CD4-positive, alpha-beta T cell treated with Interleukin-12 subunit alpha and Interleukin-12 subunit beta, for 1 hour (primary cell): ENCODE data around the gene PTGES2.
"Not testable (repeated sequence)": the region's sequence is repeated elsewhere in the genome, so short reads cannot be mapped to it uniquely, and the experiment has no call there.

ENCODE experiments used
- DNase-seq: peaks from one replicate; pipeline ENCODE4 v3.0.0-alpha.2; 2020

Gene PTGES2

DNA sequence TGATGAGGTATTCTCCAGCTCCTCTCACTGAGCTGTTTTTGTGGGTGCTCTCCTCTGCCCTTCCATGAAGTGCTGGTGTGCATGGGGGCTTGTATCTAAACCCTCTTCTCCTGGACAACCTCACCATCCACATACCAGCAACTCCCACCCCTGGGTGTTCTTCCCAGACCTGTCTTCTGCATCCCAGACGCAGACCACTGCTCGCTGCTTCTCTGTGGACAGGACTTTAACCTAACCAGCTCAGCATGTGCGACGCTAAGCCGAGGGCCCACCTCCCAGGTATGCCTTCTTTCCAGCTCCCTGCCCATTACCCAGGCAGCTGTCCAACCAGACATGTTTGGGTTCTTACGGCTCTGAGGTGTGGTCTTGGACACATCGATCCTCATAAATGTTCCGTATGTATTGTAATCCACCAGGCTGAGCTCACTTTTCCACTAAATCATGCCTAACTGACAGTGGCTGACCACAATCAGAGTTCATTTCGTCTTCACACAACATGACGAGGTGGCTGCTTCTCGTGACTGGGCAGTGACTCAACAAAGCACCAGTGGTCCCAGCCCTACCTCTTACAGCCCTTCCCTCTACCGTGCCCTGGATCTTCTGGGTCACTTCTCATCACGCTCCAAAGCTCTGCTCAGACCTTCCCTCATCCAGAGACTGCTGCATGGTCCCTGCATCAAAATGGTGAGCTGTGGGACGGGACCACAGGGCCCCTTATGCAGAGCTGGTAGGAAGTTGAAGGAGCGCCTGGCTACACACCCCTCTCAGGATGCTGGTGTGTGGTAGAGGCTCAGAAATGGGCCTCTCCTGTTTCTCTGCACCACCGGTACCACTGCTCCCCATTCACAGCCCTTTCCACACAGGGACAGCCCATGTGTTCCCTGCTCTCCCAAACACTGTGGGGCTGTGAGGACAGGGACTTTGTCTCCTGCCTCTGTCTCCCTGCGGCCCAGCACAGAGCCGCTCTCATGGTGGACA lies 9.6 kb upstream of the PTGES2 start:
- no peak for DNase-seq

DNA sequence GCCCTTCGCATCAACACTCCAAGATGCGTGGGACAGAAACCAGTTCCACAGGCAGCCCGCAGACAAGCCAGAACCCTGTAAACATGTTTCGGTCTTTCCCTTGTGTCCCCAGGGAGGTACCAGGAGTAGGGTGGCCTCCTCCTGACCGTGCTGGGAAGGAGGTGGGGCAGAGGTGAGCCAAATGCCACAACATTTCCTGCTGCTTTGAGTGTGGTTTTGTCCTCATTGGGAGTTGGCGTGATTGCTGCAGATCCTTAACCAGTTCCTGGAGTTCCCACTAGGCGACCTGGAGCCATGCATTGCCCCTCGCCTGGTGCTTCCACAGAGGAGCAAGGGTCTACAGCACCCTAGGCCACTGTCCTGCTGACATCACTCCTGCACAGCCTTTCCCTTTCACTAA lies 8.0 kb upstream of the PTGES2 start:
- not testable (repeated sequence) for DNase-seq

DNA sequence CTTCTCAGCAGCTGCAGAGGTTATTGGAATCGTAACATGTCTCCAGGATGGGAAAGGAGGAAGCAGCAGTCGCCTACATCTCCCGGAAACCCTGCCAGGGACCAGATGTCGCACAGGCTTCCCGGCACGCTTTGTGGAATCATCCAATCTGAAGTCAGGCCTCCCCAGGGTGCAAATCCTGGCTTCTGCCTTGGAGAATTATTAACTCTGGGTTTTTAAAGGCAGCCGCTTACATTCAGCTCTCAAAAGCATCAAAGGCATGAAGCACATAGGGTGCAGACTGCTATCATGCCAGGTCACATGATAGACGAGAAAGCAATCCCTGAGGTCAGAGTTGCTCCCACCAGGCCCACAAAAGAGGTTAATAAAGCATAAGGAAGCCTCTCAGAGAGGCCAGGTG lies 4.6 kb upstream of the PTGES2 start:
- DNase-seq: not testable (repeated sequence)

DNA sequence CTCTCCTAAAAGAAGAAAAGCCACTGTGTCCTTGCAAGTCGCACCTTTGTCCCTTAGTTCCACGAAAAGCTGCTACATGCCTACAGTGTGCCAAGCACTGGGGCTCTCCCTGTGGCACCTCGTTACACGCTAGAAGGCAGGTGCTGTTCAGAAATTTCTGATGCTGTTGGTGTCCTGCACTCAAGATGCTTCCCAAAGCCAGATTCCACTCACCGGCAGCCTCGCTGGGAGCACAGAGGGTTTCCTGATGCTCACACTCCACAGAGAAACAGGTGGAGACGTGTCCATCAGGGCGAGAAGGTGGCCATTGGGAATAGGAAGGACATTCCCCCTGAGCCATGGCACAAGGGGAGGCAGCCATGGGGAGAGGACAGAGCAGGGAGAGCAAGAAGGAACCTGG lies 3.8 kb upstream of the PTGES2 start:
- not testable (repeated sequence) for DNase-seq

DNA sequence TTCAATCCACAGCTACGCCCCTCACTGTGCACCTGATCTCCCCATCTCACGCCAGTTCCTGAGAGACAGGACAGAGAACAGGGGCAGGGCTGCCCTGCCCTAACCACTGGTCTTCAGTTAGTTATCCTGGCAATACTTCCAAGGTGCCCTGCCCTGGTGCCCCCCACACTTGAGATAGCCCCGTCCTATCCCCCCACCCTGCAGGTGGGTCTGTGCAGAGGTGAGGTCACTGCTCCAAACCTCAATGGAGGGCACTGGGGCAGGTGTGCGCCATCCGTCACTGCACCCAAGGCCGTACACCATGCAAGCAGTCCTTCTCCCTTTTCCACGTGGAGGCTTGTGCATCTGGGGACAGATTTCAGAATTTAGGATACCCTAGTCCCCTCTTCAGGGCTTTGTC lies 3.1 kb upstream of the PTGES2 start:
- not testable (repeated sequence) for DNase-seq

DNA sequence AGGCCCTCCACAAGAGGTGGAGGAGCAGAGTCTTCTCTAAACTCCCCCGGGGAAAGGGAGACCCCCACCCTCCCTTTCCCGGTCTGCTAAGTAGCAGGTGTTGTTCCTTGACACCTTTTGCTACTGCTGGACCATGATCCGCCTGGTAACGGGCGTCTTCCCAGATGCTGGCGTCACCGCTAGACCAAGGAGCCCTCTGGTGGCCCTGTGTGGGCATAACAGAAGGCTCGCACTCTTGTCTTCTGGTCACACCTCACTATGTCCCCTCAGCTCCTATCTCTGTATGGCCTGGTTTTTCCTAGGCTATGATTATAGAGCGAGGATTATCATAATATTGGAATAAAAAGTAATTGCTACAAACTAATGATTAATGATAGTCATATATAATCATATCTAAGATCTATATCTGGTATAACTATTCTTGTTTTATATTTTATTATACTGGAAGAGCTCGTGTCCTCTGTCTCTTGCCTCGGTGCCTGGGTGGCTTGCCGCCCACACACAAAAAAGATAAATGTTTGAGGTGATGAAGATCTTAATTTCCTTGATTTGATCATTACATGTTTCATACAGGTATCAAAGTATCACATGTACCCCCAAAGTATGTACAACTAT lies 2.6 kb upstream of the PTGES2 start:
- DNase-seq: peak; percentile 65

DNA sequence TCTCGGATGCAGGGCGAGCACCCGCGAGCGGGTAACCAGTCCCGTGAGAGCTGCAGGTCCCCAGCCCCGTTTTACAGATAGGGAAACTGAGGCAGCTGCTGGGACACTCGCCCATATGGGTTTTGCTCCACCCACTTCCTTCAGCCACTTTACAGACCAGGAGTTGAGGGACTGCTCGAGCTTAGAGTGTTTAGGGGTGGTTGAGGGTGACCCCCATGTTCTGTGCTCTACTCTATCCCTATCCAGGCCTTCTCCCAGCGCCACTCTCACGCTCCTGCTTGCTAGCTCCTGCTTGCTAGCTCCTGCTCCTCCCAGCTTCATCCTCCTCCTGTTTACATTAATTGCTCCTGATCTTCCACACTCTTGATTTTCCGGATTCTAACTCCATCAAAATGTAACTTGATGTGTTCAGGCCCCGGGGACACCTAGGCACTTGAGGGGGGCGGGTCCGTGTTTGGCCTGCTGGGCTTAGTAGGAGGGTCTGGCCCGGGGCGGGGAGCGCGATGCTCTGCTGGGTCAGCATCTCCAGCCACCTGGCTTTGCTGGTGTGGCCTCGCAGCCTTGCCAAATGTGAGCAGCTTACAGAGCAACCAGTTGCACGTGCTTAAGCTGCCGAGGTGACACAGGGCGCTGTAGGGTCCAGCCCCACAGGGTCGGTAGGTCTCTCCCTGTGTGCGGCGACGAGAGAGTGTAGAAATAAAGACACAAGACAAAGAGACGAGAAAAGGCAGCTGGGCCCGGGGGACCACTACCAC lies 1.5 kb upstream of the PTGES2 start:
- DNase-seq: no peak

DNA sequence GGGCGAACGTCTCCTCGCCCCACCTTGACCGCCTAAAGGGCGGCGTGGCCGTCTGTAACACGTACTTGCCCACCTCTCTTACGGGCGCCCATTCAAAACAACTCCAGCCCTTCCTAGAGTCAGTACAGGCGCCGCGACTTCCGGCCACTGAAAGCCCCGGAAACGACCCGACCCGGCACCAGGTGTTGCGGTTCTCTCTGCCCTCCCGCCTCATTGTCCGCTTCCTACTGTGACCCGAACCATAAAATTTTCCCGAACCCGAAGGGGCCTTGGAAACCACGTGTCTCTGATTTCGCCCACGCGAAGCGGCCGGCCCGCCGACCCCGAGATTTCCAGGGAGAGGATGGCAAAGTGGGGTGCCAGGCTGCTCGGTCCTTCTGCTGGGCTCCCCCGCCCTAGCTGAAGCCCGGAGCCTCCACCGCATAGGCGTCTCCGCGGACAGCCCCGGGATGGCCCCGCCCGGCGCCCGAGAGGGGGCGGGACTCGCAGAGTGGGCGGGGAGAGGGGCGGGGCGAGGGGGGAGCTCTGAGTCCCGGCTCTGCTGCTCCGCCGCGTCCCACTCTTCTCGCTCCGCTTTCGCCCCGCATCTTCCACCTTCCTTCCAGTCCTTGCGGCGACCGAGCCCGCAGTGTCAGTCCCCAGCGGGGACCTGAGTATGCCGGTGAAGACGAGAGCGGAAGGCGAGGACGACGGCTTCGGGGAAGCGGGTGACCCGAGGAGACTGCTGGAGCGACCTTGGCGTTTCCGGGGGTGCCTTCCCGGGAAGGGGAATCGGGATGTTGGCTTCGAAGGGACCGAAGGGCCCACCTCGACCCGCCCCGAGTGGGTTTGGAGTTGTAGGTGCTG lies 684 bp upstream of the PTGES2 start:
- DNase-seq: peak; percentile 91

DNA sequence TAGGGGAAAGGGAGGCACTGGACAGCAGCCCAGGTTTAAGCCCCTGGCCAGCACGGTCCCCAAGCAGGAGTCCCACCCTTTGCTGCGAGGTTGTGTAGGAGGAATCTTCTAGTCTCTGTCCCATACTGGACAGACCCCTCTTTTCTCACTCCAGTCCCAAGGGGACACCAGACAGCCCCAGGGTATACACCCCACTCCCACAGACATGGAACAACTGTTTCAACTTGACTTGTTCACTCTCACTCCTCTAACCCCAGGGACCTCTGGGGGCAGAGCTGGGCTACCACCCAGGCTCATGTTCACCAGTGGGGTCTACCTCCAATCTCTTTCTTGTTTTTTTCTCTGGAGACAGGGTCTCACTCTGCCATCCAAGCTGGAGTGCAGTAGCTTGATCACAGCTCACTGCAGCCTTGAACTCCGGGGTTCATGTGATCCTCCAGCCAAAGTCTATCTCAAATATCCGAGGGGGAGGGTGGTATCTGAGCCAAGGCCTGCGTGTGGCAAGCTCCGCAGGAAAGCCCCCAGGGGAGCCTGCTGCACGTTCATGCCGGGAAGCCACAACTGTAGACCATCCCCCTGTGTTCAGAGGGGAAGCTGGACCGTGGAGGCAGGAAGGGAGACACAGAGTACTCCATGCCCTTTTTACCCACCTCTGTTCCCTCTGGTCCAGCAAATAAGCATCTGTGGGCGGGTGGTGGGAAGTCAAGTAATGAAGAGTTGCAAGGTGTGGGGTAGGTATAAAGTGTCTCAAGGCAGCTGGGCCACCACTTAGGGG lies 1.8 kb downstream of the PTGES2 start:
- no peak for DNase-seq

DNA sequence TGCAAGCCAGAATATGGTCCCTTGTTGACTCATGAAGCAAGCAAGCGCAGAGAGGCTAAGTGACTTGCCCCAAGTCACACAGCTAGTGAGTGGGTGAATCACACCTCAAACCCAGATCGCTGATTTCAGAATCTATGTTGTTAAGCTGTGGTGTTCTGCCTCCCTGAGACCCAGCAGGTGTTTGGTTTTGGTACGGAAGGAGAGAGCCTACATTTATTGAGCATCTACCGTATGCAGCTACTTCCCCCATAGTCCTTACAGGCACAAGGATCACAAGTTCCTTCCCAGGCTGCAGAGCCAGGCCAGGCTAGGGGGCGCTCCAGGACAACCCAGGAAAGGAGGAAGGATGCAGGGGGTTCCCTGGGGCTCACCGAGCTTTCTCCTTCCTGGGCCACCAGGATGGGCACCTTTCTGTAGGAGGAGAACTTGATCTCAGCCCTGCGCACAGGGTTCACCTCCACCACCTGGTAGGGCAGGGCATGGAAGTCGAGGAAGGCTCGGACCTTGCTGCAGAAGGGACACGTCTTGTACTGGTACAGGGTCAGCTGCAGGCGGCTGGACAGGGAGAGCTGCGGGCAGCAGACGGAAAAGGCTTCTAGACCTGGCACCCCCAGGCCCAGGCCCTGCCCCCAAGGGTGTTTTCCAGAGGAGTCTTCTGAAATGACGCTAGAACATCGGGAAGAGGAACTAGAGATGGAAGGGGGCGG lies 2.5 kb downstream of the PTGES2 start:
- DNase-seq: peak; percentile 50

DNA sequence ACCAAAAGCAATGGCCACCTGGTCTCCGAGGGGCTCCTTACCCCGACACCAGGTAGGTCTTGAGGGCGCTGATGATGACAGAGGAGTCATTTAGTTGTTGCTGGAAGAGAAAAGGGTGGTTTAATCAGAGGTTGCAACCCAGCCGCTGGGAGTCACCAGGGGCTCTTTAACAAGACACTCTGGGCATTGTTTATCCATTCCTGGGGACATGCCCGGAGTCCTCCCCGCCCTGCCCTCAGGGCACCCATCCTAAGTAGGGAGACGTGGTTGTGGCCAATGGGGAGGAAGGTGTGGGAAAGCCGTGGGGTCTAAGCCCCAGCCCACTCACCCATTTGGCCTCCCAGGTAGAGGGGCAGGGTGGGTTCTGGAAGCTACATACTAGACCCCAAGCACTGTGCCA lies 3.1 kb downstream of the PTGES2 start:
- no peak for DNase-seq

DNA sequence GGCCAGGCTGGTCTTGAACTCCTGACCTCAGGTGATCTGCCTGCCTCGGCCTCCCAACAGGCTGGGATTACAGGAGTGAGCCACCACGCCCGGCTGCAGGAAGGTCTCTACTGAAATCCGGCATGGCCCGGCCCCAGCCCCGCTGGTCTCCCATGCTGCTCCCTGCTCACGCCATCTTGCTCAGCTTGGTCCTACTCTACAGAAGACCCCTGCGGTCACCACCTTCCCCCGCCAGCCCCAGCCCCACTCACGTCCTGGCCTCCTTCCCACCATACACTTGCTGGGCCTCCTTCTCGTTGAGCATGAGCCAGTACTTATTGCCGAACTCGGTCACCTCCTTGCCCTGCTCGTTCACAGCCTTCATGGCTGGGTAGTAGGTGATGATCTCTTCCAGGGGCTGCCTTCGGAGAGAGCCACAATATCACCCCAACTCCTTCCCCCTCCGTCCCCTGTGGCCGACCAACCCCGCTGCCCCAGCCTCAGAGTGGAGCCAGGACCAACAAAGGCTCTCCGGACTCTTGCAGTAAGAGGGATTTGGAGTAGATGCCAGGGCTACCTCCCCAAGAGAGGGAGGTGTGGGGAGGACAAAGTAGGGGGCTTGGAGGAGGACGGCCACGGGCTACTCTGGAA lies 4.0 kb downstream of the PTGES2 start:
- DNase-seq: no peak

DNA sequence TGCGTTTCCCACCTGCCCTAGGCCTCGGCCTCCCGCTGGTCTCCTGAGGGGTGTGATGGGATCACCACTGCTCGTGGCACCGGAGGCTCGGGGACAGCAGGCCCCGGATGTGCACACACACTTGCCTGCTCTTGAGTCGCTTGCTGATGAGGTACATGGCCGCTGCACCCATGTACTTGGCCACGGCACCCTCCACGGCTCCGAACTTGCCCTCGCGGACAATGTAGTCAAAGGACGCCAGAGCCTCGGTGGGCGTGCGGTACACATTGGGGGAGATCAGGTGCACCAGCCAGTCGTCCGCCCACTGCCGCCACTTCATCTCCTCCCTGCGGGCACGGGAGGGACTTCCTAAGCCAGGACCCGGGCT lies 4.7 kb downstream of the PTGES2 start:
- DNase-seq: no peak

DNA sequence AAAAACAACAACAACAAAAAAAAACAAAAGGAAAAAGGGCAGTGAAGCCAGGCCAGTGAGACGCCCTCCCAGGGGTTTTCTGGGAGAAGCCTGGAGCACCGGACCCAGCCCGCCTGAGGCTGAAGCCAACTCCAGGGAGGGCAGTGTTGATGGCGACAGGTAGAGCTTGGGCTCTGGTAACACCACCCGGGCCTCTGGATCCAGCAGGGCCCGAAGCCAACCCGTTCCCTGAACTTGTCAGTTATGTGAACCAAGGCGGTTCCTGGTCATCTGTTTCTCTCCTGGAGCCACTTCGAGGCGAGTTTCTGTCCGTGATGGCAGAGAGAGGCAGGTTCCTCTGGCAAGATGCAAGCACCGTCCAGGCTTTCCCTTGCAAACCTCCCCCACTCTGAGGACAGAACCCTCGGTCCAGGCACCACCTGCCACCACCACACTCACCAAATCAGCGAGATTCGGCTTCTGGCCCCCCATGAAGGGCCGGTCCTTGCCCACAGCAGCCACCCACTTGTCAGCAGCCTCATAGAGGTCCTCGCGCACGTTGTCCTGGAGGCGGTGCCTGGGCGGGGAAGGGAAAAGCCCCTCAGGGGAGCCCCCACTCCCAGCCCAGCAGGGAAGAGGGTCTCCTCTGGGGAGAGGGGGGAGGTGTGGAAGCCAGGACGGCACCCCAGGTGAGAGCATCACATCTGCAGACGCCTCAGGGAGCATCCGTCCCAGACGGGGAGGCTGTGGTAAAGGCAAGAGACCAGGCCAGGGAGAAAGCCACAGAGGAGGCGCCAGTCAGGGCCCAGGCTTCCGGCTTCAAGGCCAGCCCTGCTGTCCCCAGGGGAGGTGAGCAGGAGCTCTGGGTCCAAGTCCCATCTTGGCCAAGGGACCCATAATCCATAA lies 5.4 kb downstream of the PTGES2 start:
- DNase-seq: no peak

DNA sequence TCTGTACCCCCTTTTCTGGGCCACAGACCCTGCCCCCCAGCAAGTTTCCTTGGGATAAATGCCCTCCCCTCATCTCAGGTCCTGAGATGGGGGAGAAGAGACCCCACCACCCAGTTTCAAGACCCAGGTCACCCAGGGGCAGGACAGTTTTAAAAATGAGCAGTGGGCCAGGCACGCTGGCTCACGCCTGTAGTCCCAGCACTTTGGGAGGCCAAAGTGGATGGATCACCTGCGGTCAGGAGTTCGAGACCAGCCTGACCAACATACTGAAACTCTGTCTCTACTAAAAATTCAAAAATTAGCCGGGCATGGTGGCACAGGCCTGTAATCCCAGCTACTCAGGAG lies 6.1 kb downstream of the PTGES2 start:
- no peak for DNase-seq

DNA sequence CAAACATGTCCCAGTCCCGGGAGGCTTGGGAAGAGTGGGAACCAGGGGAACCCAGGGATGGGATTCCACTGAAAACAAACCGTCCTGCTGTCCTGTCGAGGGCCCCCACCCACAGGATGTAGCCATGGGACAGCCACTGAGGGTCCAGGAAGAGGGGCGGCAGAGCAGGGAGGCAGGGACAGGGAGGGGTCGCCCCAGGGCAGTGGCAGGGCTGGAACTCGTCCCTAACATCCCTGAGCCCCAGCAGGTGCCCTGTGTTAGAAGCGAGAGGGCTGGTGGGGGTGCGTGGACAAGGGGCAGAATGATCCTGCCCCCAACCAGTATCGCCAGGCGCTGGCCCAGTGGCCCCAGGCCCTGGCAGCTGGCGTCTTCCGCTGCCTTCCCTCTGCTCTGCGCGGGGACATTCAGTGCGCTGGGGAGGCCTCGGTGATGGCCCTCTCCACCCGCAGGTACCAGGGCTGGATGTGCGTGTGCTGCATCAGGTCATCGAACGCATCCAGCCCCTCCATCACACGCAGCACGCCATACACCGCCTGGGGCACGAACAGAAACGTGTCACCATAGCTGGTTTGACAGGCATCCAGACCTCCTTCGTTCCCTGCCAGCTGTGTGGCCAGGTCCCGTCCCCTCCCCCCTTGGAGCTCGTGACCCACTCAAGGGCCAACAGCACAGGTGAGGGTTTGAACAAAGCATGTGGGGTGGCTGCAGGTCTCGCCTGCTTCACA lies 6.6 kb downstream of the PTGES2 start:
- DNase-seq: no peak

DNA sequence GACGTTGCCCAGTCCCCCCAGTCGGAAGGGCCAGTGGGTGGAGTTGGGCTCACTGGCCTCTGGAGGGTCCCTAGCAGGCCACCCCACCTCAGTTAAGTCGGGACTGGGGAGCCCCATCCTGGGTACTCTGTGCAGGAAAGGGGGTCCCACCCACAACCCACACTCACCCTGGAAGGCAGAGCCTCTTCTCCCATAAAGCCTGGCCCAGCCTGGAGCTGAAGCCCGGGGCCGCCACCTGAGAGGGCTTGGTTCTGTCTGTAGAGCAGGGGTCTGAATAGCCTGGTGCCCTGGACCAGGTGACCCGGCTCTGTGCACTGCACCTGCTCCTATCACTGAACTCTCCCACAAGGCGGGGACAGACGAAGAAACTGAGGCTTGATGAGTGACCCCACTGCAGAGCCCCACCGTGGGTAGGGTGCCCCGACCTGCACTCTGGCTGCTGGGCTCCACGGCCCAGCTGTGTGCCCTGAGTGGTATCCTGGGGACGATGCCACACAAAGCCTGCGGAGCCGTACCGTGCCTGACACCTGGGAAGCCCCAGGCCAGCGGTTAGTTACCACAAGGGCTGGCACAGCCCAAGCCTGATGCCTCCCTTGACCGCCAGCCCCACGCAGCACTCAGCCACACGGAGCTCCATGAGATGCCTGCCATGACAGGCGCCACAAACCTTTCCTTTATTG lies 7.3 kb downstream of the PTGES2 start:
- DNase-seq: no peak

DNA sequence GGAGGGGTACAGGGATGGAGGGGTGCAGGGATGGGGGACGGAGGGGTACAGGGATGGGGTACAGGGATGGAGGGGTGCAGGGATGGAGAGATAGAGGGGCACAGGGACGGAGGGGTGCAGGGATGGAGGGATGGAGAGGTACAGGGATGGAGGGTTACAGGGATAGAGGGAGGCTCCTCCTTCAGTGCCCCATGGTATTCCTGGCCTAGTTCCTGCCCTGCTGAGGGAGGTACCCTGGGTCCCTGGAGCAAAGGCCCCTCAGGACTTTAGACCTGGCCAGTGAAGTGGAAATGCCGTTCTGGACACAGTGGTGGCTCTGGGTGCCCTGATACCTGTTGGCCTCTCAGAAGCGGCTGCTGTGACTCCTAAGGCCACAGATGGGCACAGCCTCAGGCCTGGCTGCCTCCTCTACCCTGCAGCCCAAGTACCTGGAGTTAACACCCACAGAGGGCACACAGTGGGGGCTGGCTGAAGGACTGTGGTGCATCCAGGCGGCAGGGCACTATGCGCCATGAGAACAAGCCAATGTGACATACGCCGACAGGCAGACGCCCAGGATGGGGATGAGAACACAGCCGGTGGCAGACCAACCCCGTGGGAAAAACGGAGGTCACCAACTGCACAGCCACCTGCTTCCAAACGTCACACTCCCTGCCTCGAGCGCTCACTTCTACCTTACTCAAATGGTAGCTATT lies 8.4 kb downstream of the PTGES2 start:
- no peak for DNase-seq
